CMK (cell line): Measurements from ENCODE around the gene DGKI.
"Not testable (repeated sequence)": the region's sequence is repeated elsewhere in the genome, so short reads cannot be mapped to it uniquely, and the experiment has no call there.

Experiments used
- DNase-seq: peaks from one replicate; pipeline ENCODE4 v3.0.0-alpha.2; 2010; ENCODE audit warnings: low read depth

DGKI gene

GRCh38 chr7:137835486-137836112 lies 11.2 kb downstream of the DGKI start:
- no peak for DNase-seq

GRCh38 chr7:137834552-137834951 lies 12.2 kb downstream of the DGKI start:
- DNase-seq: no peak

DNA sequence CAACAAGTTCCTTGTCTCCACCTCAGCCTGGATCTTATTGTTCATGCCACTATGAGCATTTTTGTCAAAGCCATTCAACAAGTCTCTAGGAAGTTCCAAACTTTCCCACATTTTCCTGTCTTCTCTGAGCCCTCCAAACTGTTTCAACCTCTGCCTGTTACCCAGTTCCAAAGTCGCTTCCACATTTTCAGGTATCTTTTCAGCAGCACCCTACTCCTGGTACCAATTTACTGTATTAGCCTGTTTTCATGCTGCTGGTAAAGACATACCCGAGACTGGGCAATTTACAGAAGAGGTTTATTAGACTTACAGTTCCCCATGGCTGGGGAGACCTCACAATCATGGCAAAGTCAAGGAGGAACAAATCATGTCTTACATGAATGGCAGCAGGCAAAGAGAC lies 13.8 kb downstream of the DGKI start:
- DNase-seq: not testable (repeated sequence)

DNA sequence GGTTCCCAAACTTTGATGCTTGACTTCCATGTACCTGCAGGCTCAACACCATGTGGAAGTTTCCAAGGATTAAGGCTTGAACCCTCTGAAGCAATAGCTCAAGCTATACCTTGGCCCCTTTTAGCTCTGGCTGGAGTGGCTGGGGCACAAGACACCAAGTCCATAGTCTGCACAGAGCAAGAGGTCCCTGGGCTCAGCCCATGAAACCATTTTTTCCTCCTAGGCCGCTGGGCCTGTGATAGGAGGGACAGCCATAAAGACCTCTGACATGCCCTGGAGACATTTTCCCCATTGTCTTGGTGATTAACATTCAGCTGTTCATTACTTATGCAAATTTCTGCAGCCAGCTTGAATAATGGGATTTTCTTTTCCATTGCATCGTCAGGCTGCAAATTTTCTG lies 14.4 kb downstream of the DGKI start:
- DNase-seq: no peak

GRCh38 chr7:137831555-137831954 lies 15.2 kb downstream of the DGKI start:
- DNase-seq: not testable (repeated sequence)

GRCh38 chr7:137829337-137829992 lies 17.3 kb downstream of the DGKI start:
- DNase-seq: no peak

DNA sequence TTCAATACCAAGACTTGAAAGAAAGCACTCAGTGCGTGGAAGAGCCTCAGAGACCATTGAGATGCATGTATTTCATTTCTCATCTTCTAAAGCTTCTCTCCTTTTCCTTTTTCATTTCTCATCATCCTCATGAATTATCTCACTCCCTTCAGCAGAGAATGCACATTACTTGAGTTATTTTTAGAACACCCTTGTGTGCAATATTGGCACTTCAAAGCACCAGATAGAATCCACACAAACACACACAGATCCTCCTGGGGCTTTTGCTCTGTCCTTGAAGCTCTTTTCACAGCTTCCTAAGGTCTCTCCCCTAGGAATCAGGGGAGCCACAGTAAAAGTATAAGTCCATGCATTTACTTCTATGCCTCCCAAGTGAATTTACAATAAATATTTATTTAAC lies 18.3 kb downstream of the DGKI start:
- DNase-seq: no peak

GRCh38 chr7:137825489-137825888 lies 21.3 kb downstream of the DGKI start:
- DNase-seq: no peak

DNA sequence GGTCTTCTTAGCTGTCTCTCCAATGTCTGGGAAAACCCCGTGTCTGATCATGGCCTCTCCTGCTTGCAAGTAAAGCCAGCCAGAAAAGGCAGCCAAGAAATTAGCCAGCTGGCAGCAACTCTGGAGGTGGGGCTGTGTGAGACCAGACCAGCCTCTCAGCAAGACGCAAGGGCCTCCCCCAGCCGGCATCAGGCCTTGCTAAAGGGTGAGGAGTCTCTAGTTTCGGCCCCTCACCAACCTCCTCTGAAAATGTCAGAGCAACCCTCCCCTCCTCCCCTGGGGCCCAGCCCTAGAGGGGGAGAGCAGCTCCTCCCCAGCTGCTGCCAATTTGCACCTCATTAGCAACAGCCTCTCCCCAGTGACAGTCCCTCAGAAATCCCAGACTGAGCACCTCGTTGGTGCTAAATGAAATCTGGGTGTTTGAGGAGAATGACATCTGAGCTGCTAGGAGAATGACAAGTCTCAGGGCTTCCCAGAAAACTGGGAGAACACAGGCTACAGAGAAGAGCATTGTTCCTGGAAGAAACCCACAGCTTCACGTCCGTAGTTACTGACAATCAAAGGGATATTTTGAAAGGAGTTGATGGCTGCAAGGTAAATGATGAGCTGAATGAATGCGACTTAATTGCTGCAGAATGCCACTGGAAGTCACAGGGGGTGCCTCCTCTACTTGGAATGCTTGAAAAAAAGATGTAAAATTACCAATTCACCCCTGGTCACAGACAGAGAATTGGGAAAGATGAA lies 25.9 kb downstream of the DGKI start:
- DNase-seq: no peak

DNA sequence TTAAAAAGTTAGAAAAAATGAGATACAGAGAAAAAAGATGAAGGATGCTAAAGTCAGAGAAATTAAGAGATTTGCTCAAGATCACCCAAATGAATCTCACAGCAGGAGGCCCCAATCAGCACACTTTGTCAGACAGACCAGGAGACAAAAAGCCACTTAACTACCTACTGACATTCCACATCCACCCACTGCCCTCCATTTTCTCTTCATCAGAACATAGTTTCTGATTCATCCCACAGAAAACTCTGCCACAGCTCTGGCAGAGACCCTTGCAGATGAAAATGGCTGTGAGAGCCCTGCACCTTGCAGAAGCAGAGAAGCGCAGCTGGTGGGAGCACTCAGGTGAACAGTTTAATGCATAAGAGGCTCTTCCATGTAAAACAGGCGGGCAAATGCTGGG lies 26.6 kb downstream of the DGKI start:
- DNase-seq: no peak

DNA sequence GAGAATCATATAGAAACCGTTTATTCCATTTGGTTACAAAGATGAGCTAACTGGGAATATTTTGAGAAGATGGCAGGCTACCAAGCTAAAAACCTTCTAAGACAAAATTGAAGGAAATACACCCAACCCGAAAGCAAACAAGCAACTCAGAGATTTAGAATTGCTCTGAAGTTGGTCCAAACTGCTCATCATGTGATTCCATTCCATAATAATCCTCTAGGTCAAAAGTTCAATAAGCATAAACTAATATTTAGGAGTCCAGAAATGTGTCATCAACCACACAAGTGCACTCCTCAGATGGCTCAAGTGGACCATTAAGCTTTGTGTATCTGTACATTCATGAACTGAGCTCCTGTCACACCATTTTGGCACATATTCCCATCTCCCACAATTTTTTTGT lies 28.7 kb downstream of the DGKI start:
- DNase-seq: no peak

DNA sequence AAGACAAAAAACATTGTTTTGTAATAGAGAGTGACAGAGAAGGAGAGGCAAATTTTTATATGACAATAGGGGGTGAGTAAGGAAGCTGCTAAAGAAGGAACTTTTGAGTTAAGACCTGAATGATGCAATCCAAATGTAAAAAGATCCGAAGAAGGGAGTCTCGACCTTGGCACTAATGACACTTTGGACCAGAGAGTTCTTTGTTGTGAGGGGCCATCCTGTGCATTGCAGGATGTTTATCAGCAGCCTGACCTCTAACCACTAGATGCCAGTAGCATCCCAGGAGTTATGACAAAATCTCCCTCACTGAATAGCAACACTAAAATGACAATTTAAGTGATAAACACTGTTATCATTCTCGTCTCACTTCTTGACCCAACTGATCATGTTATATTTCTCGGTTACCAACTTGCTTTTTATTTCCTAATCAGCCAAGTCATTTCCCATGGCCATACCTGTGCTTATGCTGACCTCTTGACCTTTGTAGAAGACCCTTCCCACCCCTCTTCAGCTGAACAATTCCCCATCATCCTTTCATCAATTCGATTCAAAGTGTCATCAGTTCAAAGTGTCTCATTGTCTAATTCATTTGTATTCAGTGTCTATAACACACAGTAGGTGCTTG lies 30.0 kb downstream of the DGKI start:
- no peak for DNase-seq

DNA sequence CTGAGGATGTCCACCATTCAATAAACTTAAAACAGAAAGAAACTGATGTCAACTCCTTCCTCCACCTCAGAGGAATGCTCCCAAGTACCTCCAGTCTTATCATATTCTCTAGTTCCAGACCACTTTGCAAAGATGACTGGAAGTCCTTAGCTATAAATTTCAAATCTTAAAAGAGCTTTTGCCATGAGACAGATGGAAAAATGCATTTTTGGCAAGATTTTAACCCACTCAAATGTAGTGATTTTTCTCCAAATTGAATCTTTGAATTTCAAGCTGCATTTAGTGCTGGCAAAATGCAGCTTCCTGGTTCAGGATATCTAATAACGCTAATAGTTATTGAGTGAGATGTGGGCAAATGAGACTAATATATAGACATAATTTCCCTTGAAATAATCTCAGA lies 33.2 kb downstream of the DGKI start:
- no peak for DNase-seq

DNA sequence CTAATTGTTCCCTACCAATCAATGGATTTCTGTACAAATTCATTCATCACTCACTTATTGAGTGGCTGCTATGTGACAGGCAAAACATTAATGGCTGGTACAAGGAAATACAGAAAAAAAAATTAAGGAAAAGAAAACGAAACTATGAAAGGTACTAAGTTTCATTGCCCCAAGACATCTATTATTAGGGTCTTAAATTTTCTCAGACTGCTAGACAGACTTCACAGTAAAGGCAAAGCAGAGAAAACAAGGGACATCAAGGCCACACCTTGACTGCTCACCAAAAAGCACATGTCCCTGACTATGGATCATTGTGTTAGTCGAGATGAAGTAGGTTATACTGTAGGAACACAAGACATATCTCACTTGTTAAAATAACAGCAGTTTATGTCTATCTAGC lies 36.5 kb downstream of the DGKI start:
- no peak for DNase-seq

GRCh38 chr7:137804836-137805235 lies 41.9 kb downstream of the DGKI start:
- no peak for DNase-seq

GRCh38 chr7:137801491-137801890 lies 45.3 kb downstream of the DGKI start:
- no peak for DNase-seq

- no peak for DNase-seq
These were observed 45.8 kb downstream of the DGKI start for GRCh38 chr7:137801003-137801402.

GRCh38 chr7:137798073-137798763 lies 48.6 kb downstream of the DGKI start:
- no peak for DNase-seq

DNA sequence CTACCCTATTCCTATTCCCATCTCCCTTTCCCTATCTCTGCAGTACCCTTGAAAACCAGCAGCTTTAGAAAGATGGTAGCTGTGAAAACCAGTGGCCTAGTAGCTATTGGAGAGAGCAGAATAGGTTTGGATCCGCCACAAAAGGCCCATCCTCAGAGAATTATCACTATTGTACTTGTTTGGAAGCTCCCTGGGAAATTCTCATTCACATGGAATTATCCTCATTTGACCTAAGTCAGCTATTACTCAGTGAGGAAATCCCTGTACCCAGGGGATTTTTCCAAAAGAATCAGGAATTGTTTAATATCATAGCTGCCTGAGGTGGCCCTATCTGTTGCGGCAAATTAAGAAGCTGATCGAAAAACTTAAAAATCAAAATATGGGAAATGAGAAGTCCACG lies 51.6 kb downstream of the DGKI start:
- DNase-seq: no peak

DNA sequence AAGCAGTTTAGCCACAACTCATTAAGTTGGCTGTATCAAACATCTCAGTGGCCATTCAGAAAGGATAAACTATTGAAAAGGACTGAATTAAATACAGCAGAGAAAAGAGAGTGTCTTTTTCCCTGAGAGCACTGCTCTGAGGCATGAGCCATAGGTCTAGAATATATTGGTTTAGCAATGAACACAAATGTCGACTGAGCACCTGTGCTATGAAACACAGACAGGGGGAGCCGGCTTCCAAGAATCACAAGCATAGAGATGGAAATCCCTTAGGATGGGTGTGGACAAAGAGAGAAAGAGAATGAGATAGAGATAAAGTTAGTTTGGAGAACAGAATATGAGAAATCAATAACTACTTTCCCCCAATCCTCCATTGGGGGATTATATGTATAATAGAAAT lies 54.8 kb downstream of the DGKI start:
- no peak for DNase-seq

- no peak for DNase-seq
These were observed 55.9 kb downstream of the DGKI start for GRCh38 chr7:137790828-137791227.

DNA sequence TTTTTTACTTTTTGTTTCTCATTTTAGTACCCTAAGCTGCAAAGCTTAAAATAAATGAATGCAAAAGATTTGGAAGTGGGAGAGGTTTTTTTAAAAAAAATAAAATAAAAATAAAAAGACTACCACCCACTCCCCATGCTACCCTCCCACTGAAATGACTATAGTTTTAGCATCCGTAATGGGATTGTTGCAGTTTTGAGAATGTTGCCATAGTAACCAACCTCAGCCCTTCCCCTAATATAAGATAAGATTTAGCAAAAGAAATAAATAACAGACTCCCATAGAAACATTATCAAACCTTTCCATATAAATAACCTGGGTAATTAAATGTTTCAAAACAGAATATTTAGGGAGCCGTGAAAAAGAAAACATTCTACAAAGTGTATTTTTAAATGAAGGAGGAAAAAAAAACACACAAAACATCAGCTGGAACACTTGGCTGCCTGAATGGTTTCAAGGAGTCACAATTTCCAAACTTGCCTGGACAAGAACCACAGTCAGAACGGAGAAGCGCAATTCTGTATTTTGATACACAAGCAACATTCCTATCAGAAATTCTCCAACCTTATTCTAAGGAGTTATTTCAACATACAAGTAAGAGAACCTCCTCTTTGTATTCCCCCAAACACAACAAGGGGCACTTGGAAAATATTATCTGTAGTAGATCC lies 57.4 kb downstream of the DGKI start:
- DNase-seq: no peak
